ENCODE data around the gene ERGIC2.

The ERGIC2 gene

GRCh38 chr12:29374913-29375312, 6.1 kb downstream of the ERGIC2 start:
- no peak for TF ChIP-seq CTCF (IDR thresholded peaks at IDR 0.05; ENCODE audit: insufficient read depth, missing control alignments)
- no peak for DNase-seq (ENCODE audit: insufficient read length, low spot score)
- FAIRE-seq = no peak

- FAIRE-seq = no peak
- DNase-seq (ENCODE audit: insufficient read length, low spot score) = no peak
- no peak for TF ChIP-seq CTCF (IDR thresholded peaks at IDR 0.05; ENCODE audit: insufficient read depth, missing control alignments)
Observed at GRCh38 chr12:29374012-29374411, 7.0 kb downstream of the ERGIC2 start.

- DNase-seq (ENCODE audit: insufficient read length, low spot score) = no peak
- no peak for FAIRE-seq
- TF ChIP-seq CTCF (IDR thresholded peaks at IDR 0.05; ENCODE audit: insufficient read depth, missing control alignments) = no peak
Observed at GRCh38 chr12:29365091-29365490, 15.9 kb downstream of the ERGIC2 start.

- no peak for TF ChIP-seq CTCF (IDR thresholded peaks at IDR 0.05; ENCODE audit: insufficient read depth, missing control alignments)
- no peak for DNase-seq (ENCODE audit: insufficient read length, low spot score)
- FAIRE-seq = no peak
Observed at GRCh38 chr12:29354954-29355353, 26.0 kb downstream of the ERGIC2 start.

- DNase-seq (ENCODE audit: insufficient read length, low spot score) = no peak
- no peak for FAIRE-seq
- no peak for TF ChIP-seq CTCF (IDR thresholded peaks at IDR 0.05; ENCODE audit: insufficient read depth, missing control alignments)
Observed at GRCh38 chr12:29350080-29350479, 30.9 kb downstream of the ERGIC2 start.

- DNase-seq (ENCODE audit: insufficient read length, low spot score) (no peak), FAIRE-seq (no peak)
Observed at GRCh38 chr12:29346769-29347421, 34.1 kb downstream of the ERGIC2 start.

More at GRCh38 chr12:29346769-29347421, 34.1 kb downstream of the ERGIC2 start:
- TF ChIP-seq CTCF (IDR thresholded peaks at IDR 0.05; ENCODE audit: insufficient read depth, missing control alignments) = no peak
